HFF-Myc (cell line): Measurements from ENCODE around the gene BRAF.
"Not testable (repeated sequence)": the region's sequence is repeated elsewhere in the genome, so short reads cannot be mapped to it uniquely, and the experiment has no call there.

ENCODE experiments used
- DNase-seq: peaks from one replicate; pipeline ENCODE4 v3.0.0-alpha.2; 2011; ENCODE audit warnings: low read depth; ENCODE audit errors: extremely low read depth
- H3K4me3 ChIP-seq: replicated peaks from 2 replicates; pipeline ENCODE4 v1.5.1; 2011; ENCODE audit warnings: low read depth, mild to moderate bottlenecking, control low read depth, low read length
- CTCF ChIP-seq: IDR thresholded peaks from 2 replicates; pipeline ENCODE4 v1.5.1; 2012; ENCODE audit warnings: mild to moderate bottlenecking, low read depth, low read length, control low read depth; ENCODE audit errors: missing control alignments

The BRAF gene

GRCh38 chr7:140889645-140890044, 35.1 kb downstream of the BRAF start:
- DNase-seq, result no peak
- no peak overlapping the region for H3K4me3 ChIP-seq
- no peak for TF ChIP-seq CTCF

- DNase-seq, result no peak
- no peak for TF ChIP-seq CTCF
- no peak overlapping the region for H3K4me3 ChIP-seq
These were observed 35.6 kb downstream of the BRAF start for GRCh38 chr7:140889150-140889549.

- H3K4me3 ChIP-seq, result no peak overlapping the region
- no peak for TF ChIP-seq CTCF
- no peak for DNase-seq
These were observed 36.6 kb downstream of the BRAF start for GRCh38 chr7:140888087-140888486.

GRCh38 chr7:140885735-140886334, 38.9 kb downstream of the BRAF start:
- TF ChIP-seq CTCF, result no peak
- DNase-seq, result no peak
- no peak overlapping the region for H3K4me3 ChIP-seq

- no peak overlapping the region for H3K4me3 ChIP-seq
- no peak for TF ChIP-seq CTCF
- DNase-seq, result no peak
These were observed 41.4 kb downstream of the BRAF start for GRCh38 chr7:140883378-140883777.

GRCh38 chr7:140882834-140883233, 41.9 kb downstream of the BRAF start:
- DNase-seq, H3K4me3 ChIP-seq: not testable (repeated sequence)

- H3K4me3 ChIP-seq, result no peak overlapping the region
- TF ChIP-seq CTCF, result no peak
- no peak for DNase-seq
These were observed 43.1 kb downstream of the BRAF start for GRCh38 chr7:140881507-140882228.
